DND-41 (cell line): ENCODE results near the gene FLT4.

Experiments used
- ATAC-seq: fragments of 200-7000 bp; cut with Tn5 transposase; 3 replicates; pipeline ENCODE4 v1.9.1; 2021; ENCODE audit warnings: low read depth; ENCODE audit not compliant: insufficient read depth
- DNase-seq: peaks from one replicate; pipeline ENCODE4 v3.0.0-alpha.2; 2020
- H2AFZ ChIP-seq: 2 replicates; pipeline ENCODE4 v1.6.0; 2012; ENCODE audit warnings: low read depth, low read length
- H3K27ac ChIP-seq: 2 replicates; pipeline ENCODE4 v1.5.1; 2012; ENCODE audit warnings: low read length, inconsistent platforms
- H3K27me3 ChIP-seq: fragments of 200-600 bp; sonication (generic); 2 replicates; pipeline ENCODE4 v1.6.0; 2012; ENCODE audit warnings: low read length, mild to moderate bottlenecking, inconsistent platforms; ENCODE audit not compliant: insufficient read depth, poor library complexity
- H3K36me3 ChIP-seq: 2 replicates; pipeline ENCODE4 v1.5.1; 2012; ENCODE audit warnings: low read length, inconsistent platforms; ENCODE audit not compliant: insufficient read depth
- H3K4me1 ChIP-seq: 2 replicates; pipeline ENCODE4 v1.5.1; 2012; ENCODE audit warnings: mild to moderate bottlenecking, low read length; ENCODE audit not compliant: insufficient read depth
- H3K4me2 ChIP-seq: 2 replicates; pipeline ENCODE4 v1.6.0; 2012; ENCODE audit warnings: mild to moderate bottlenecking, moderate library complexity, low read length, inconsistent platforms; ENCODE audit not compliant: insufficient read depth
- H3K4me3 ChIP-seq, 2 experiments: fragments of 200-600 bp in 1 of 2; shearing (Covaris generic) in 1 of 2; 2 replicates each; pipeline ENCODE4 v1.5.1; 2012 to 2016; ENCODE audit warnings: inconsistent platforms in 2 of 2, low read length in 2 of 2, mild to moderate bottlenecking in 2 of 2, low read depth in 1 of 2, moderate library complexity in 1 of 2
- H3K79me2 ChIP-seq: 2 replicates; pipeline ENCODE4 v1.6.0; 2012; ENCODE audit warnings: low read length, inconsistent platforms; ENCODE audit not compliant: insufficient read depth
- H3K9ac ChIP-seq: 2 replicates; pipeline ENCODE4 v1.6.0; 2012; ENCODE audit warnings: low read depth, mild to moderate bottlenecking, inconsistent platforms, low read length, moderate library complexity
- H3K9me3 ChIP-seq: 2 replicates; pipeline ENCODE4 v1.5.1; 2012; ENCODE audit warnings: low read length, moderate library complexity, mild to moderate bottlenecking, inconsistent platforms; ENCODE audit not compliant: insufficient read depth, severe bottlenecking
- H4K20me1 ChIP-seq: 2 replicates; pipeline ENCODE4 v1.6.0; 2012; ENCODE audit warnings: low read length; ENCODE audit not compliant: insufficient read depth
- CTCF ChIP-seq: IDR thresholded peaks from 2 replicates; pipeline ENCODE4 v1.5.1; 2012; ENCODE audit warnings: borderline replicate concordance, low read length, moderate library complexity, mild to moderate bottlenecking; ENCODE audit not compliant: poor library complexity, severe bottlenecking; ENCODE audit errors: extremely low read depth
- EZH2 ChIP-seq: IDR thresholded peaks from 3 replicates; pipeline ENCODE4 v1.6.1; 2012; ENCODE audit warnings: borderline replicate concordance, low read depth, mild to moderate bottlenecking, moderate library complexity, low read length, inconsistent platforms; ENCODE audit not compliant: severe bottlenecking

The FLT4 gene

GRCh38 chr5:180636403-180637075, 12.9 kb downstream of the FLT4 start:
- DNase-seq (no peak), ATAC-seq (no peak)
- H3K36me3 ChIP-seq, result no peaks in the 10 kb centered on the region
- no peaks in the 10 kb centered on the region for H3K79me2 ChIP-seq
- H3K27ac ChIP-seq, result no peak overlapping the region
- no peak overlapping the region for H3K9ac ChIP-seq
- no peak overlapping the region for H3K4me3 ChIP-seq
- no peaks in the 10 kb centered on the region for H3K9me3 ChIP-seq
- no peak overlapping the region for H2AFZ ChIP-seq
- no peak overlapping the region for H3K4me2 ChIP-seq
- H4K20me1 ChIP-seq, result no peaks in the 10 kb centered on the region; the same call in 1 of the 2 replicates
- no peaks in the 10 kb centered on the region for H3K27me3 ChIP-seq
- TF ChIP-seq CTCF, result no peak
- no peak for TF ChIP-seq EZH2
- no peaks in the 10 kb centered on the region for H3K4me1 ChIP-seq

DNA sequence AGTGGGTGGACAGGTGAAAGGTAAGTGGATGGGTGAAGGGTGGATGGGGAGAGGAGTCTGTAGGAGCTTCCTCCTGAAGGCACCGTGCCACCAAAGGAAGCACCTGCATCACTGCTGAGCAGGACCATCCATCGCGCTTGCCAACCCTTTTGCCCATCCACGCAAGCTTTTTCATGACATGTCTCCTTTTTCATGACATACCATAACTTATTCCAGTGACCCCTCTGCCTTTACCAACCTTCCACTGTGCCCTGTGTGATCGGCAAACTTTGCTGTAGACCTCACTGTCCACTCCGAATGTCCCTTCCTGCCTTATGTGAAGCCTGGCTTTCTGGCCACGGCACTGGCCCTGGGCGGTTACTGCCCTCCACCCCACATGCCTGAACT, 13.4 kb downstream of the FLT4 start:
- H3K36me3 ChIP-seq, result no peaks in the 10 kb centered on the region
- H3K4me1 ChIP-seq, result no peaks in the 10 kb centered on the region
- TF ChIP-seq CTCF (no peak), EZH2 (no peak)
- no peak overlapping the region for H2AFZ ChIP-seq
- no peaks in the 10 kb centered on the region for H3K27me3 ChIP-seq
- no peaks in the 10 kb centered on the region; the same call in 1 of the 2 replicates for H4K20me1 ChIP-seq
- no peak for DNase-seq
- no peak overlapping the region for H3K4me3 ChIP-seq
- no peak for ATAC-seq
- no peaks in the 10 kb centered on the region for H3K9me3 ChIP-seq
- H3K27ac ChIP-seq, result no peak overlapping the region
- no peaks in the 10 kb centered on the region for H3K79me2 ChIP-seq
- no peak overlapping the region for H3K9ac ChIP-seq
- no peak overlapping the region for H3K4me2 ChIP-seq

DNA sequence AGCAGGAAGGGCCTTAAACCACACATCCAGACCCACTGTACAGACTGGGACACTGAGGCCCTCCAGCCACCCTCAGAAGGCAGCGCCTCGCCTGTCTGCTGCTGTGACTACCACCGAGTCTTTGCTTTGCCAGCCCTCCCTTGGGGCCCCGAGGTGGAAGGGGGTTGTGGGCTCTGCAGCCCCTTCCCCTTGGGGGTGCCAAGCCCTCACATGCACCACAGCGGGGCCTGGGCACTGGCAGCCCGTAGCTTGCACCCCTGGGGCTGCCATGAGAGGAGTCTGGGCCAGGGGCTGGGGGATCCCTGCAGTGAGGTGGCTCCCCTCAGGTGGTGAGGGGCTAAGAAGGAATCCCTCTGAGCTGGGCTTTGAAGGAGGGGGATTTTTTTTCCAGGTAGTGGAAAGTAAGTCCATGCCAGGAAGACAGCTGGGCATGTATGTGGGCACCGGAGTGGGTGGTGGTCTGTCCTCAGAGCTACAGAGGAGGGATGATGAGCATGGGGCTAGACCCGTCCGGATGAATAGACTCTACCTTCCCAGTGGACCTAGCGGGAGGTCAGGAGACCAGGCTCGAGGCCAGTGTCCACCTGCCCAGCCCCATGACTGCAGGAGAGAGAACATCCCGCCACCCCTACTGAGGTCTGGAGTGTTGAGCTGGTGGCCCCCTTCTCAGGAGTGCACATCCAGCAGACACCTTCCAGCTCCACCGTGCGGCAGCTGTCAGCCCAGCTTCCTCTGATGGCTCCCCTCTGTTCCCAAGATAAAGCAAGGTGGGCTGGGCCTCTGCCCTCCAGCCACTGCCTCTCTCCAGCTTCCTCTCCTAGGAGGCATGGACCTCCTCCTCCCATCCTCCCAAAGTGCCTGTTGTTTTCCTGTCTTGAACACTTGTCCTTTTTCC, 15.9 kb downstream of the FLT4 start:
- H2AFZ ChIP-seq, result no peak overlapping the region
- DNase-seq, result no peak
- no peaks in the 10 kb centered on the region for H3K79me2 ChIP-seq
- no peaks in the 10 kb centered on the region for H3K9me3 ChIP-seq
- TF ChIP-seq CTCF (no peak), EZH2 (no peak)
- H3K4me1 ChIP-seq, result no peaks in the 10 kb centered on the region
- no peak for ATAC-seq
- H3K4me3 ChIP-seq, result no peak overlapping the region
- no peaks in the 10 kb centered on the region; the same call in 1 of the 2 replicates for H4K20me1 ChIP-seq
- H3K27me3 ChIP-seq, result no peaks in the 10 kb centered on the region
- H3K27ac ChIP-seq, result no peak overlapping the region
- H3K9ac ChIP-seq, result no peak overlapping the region
- no peaks in the 10 kb centered on the region for H3K36me3 ChIP-seq
- no peak overlapping the region for H3K4me2 ChIP-seq
